ENCODE data around the gene ARHGEF7. TPM values are rescaled to one million over a fixed set of nuclear protein-coding genes. Genes with fewer than 3 reads are reported as not detected.

Gene ARHGEF7
- total RNA-seq, 4 donors from 2014 or later, result 11.5 to 57.2 (median 36.5) TPM

- peak overlapping the region; percentile 55 to 79 (median 72) for H3K27ac ChIP-seq
- peaks cover 14 to 60% (median 23%) of the 10 kb centered on the region in 3 donors for H3K4me1 ChIP-seq
- H3K36me3 ChIP-seq, result peaks cover 0 to 19% (median 4%) of the 10 kb centered on the region in 3 donors
- no peaks in the 10 kb centered on the region for H3K27me3 ChIP-seq
- WGBS, 2 donors, result 67 to 75% methylated on average over 6 of the region's 6 CpGs
- TF ChIP-seq CTCF (IDR thresholded peaks at IDR 0.05) (no peak), POLR2A (IDR thresholded peaks at IDR 0.05) (no peak)
- intact Hi-C loops (cut with DNase I), result no loop called here
- DNase-seq, result no peak
- no peaks in the 10 kb centered on the region for H3K9me3 ChIP-seq
- H3K4me3 ChIP-seq, result no peak overlapping the region
These were observed 62.8 kb downstream of the ARHGEF7 start for GRCh38 chr13:111177921-111178320.

- WGBS, 2 donors, result 68 to 71% methylated on average over 1 to 2 of the region's 4 CpGs
- Histone ChIP-seq H3K27ac (peak overlapping the region; percentile 23 to 79 (median 56)), H3K4me3 (no peak overlapping the region), H3K9me3 (no peaks in the 10 kb centered on the region), H3K27me3 (no peaks in the 10 kb centered on the region), H3K4me1 (peaks cover 14 to 60% (median 23%) of the 10 kb centered on the region in 3 donors), H3K36me3 (peaks cover 0 to 14% (median 4%) of the 10 kb centered on the region in 3 donors)
- no peak for DNase-seq
- TF ChIP-seq CTCF (IDR thresholded peaks at IDR 0.05), result no peak
- intact Hi-C loops (cut with DNase I), result no loop called here
These were observed 63.3 kb downstream of the ARHGEF7 start for GRCh38 chr13:111178402-111178801.

GRCh38 chr13:111179908-111180760 lies 65.0 kb downstream of the ARHGEF7 start:
- TF ChIP-seq POLR2A (IDR thresholded peaks at IDR 0.05), result no peak
- no peak for TF ChIP-seq CTCF (IDR thresholded peaks at IDR 0.05)
- Histone ChIP-seq H3K9me3 (no peaks in the 10 kb centered on the region), H3K36me3 (peaks cover 0 to 11% (median 4%) of the 10 kb centered on the region in 3 donors), H3K4me1 (peaks cover 16 to 63% (median 36%) of the 10 kb centered on the region in 3 donors), H3K27me3 (no peaks in the 10 kb centered on the region), H3K4me3 (no peak overlapping the region), H3K27ac (peak overlapping the region in 1 of 4 donors; percentile 49)
- intact Hi-C loops (cut with DNase I), result no loop called here
- no peak for DNase-seq
- 65 to 80% methylated on average over 6 of the region's 6 CpGs for WGBS, 2 donors

GRCh38 chr13:111181977-111182376 lies 66.9 kb downstream of the ARHGEF7 start:
- H3K27ac ChIP-seq, result no peak overlapping the region
- H3K4me3 ChIP-seq, result no peak overlapping the region
- peaks cover 16 to 63% (median 29%) of the 10 kb centered on the region in 3 donors for H3K4me1 ChIP-seq
- peaks cover 0 to 11% (median 3%) of the 10 kb centered on the region in 3 donors for H3K36me3 ChIP-seq
- no peak for DNase-seq
- TF ChIP-seq CTCF (IDR thresholded peaks at IDR 0.05) (no peak), POLR2A (IDR thresholded peaks at IDR 0.05) (no peak)
- intact Hi-C loops (cut with DNase I), result no loop called here
- 93 to 96% methylated on average over 9 to 14 of the region's 14 CpGs for WGBS, 2 donors
- no peaks in the 10 kb centered on the region for H3K9me3 ChIP-seq
- no peaks in the 10 kb centered on the region for H3K27me3 ChIP-seq

GRCh38 chr13:111183087-111183645 lies 68.1 kb downstream of the ARHGEF7 start:
- intact Hi-C loops (cut with DNase I), result no loop called here
- TF ChIP-seq POLR2A (IDR thresholded peaks at IDR 0.05) (no peak), CTCF (IDR thresholded peaks at IDR 0.05) (no peak)
- no peak overlapping the region for H3K4me3 ChIP-seq
- peaks cover 0 to 11% (median 0%) of the 10 kb centered on the region in 3 donors for H3K36me3 ChIP-seq
- H3K27ac ChIP-seq, result no peak overlapping the region
- no peak for DNase-seq
- H3K4me1 ChIP-seq, result peaks cover 16 to 63% (median 20%) of the 10 kb centered on the region in 3 donors
- no peaks in the 10 kb centered on the region for H3K9me3 ChIP-seq
- 95 to 96% methylated on average over 6 of the region's 6 CpGs for WGBS, 2 donors
- H3K27me3 ChIP-seq, result no peaks in the 10 kb centered on the region
